HG02970 (cell line): Measurements from ENCODE around the gene MLX.
A peak's percentile ranks its signal among the peaks of the same experiment; 100 is the strongest.
"Not testable (repeated sequence)": the region's sequence is repeated elsewhere in the genome, so short reads cannot be mapped to it uniquely, and the experiment has no call there.

Experiments used
- ATAC-seq: cut with Tn5 transposase; IDR thresholded peaks from one replicate; pipeline ENCODE4 v1.9.1; 2021; ENCODE audit warnings: mild to moderate bottlenecking, moderate library complexity, moderate number of reproducible peaks; ENCODE audit not compliant: unreplicated experiment, low FRiP score

The MLX gene

DNA sequence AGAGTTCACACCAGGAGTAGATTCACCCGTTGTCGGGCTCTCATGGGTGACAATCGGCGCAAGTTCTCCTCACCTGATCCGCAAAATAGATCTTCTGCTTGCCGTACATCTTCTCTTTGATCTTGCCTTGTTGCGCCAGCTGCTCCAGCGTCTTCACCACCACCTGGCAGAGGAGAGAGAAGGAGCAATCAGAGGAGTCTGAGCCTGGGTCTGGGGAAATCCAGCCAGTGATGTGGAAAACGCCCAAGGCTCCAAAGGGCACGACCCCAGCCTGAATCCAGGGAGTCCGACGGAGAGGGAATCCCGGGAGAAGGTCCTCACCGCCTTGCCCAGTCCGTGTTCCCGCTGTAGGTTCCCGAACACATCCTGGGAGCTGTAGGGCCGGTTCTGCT lies 10.2 kb downstream of the MLX start:
- ATAC-seq: no peak

DNA sequence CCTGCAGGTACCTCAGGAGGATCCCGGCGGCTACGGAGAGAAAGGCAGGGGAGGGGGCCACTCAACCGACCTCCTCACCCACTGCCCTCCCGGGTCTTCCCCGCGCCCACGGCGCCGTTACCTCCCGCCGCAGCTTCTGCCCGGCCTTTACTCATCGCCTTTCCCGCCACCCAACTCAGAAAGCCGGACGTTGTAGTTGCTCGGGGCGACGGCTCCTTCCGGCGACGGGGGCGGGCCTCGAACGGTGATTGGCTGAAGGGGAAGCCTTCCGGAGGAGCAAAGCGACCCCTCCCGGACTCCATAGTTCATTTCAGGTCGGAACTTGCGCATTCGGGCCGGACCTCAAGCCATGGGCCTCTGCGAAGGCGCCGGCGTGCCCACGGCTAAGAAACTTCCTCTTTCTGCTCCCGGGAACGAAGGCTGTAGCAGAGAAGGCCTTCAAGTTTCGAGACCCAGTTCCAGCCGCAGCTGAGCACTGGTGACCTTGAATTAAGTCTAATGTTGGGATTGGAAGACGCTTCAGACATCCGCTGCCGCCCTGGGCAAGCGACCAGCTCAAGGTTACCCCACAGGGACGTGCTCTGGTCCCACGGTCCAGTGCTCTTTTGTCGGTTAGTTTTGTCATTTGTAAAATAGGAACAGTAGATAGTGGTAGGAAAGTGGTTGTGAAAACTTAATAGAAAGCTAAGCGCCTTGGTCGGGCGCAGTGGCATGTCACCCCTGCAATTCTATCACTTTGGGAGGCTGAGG lies 10.8 kb downstream of the MLX start, which contains the start of gene PSMC3IP:
Gene PSMC3IP, minus strand, starts transcription at position 198 of the 750 bp plus-strand sequence. Its CDS starts 43 bp downstream, at position 155.
- peak; percentile 62 for ATAC-seq

DNA sequence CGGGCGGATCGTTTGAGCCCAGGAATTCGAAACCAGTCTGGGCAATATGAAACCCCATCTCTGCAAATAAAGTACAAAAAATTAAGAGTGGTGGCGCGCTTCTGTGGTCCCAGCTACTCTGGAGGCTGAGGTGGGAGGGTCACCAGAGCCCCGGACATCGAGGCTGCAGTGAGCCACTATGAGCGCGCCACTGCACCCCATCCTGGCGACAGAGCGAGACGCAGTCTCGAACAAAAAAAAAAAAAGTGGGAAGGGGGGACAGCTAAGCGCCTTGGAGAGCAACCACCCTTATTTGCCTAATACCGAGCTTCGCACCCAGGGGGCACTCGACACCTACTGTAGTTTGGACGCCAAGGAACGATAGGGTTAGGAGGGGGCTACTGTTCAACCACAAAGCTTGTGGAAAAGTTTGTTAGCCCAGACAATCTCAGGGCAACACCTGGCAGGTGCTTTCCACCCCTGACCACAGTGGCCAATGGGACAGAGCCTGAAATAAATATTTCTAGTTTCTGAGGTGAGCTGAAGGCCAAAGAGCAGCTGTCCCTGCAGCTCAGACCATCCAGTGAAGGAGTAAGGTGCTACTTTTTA lies 11.5 kb downstream of the MLX start:
- ATAC-seq: peak; percentile 46

DNA sequence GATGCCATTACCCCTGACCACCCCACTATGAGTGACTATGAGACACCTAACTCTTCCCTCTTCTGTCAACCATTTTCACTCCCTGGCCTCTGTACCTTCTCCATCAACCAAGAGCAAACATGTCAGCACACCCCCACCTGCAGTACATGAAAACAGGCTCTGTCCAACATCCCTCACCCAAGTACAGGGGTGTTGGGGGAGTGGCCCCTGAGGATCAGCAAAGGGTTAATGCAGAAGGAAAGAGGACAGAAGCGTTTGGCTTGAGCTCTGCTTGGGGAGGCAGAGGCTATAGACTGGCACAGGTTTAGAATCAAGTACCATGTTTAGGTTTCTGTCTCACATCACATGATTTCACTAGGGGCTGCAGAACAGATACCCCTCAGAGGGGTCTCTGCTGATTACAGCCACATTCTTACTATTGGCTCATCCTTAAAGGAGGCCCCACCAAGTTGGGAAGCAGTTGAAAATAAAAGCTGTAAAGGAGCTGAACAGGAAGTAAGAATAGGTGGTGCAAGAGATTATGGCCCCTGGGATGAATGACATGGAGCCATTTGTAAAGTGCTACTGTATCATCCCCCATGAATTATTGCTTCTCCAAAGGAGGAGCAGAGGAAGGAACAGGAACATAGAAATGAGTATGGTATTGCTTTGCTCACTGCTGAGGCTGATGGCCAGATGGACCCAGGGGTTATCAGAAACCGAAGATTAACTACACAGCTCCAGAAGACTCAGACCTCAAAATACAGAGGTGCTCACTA lies 13.1 kb downstream of the MLX start:
- no peak for ATAC-seq

DNA sequence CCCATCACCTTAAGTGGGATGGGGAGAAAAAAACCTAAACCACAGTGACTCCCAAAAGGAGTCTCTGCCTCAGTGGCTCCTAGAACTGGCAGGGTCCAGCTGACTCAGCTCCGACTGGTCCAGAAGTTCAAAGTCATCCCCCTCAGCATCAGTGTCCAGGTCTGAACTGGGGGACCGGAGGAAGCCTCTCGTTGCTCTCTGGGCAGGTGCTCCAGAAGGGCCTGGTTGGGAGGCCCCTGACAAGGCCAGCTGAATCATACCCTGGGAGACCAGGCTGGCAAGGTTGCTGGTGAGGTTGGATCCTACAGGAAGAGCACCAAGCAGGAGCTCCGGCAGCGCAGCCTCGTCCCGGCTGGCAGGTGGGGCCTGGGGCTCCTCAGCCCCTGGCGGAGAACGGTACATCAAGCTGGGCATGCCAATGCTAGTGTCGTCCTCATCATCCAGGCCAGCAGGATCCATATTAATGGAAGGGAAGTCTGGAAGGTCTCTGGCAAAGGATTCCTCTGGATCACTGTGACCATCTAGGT lies 14.9 kb downstream of the MLX start:
- ATAC-seq: no peak

DNA sequence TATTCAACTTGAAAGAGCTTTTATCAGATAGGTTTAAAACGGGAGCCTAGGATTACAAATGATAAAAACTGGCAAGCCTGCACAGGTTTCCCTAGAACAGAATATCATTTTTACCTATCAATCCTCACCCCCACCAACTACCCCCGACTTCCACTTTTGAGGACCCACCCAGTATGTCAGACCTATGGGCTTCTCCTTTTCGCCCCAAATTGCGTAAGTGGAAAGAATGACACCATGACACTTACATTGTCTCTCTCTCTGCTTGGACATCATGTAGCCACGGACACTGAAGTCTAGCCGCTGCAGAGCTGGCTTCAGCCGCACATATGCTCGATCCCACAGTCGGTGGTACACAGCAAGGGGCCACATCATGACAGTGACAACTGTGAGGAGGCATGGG lies 18.0 kb downstream of the MLX start:
- ATAC-seq: no peak

DNA sequence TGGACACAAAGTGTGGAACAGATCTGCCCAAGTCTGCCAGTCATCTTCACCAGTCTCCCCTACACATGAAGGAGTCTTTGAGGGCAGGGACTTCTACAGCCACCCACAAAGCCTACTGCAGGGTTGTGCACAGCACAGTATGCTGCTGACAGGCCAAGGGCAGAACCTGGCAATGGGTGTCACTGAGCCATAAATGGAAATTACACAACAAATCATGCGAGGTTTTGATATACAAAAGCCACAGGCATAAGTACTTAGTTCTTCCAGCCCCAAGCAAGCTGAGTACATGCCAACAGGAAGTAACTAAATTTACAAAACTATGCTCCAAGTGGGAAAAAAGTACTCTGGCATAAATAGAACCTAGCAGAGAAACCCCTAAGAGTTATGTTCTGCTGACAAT lies 18.5 kb downstream of the MLX start:
- no peak for ATAC-seq

DNA sequence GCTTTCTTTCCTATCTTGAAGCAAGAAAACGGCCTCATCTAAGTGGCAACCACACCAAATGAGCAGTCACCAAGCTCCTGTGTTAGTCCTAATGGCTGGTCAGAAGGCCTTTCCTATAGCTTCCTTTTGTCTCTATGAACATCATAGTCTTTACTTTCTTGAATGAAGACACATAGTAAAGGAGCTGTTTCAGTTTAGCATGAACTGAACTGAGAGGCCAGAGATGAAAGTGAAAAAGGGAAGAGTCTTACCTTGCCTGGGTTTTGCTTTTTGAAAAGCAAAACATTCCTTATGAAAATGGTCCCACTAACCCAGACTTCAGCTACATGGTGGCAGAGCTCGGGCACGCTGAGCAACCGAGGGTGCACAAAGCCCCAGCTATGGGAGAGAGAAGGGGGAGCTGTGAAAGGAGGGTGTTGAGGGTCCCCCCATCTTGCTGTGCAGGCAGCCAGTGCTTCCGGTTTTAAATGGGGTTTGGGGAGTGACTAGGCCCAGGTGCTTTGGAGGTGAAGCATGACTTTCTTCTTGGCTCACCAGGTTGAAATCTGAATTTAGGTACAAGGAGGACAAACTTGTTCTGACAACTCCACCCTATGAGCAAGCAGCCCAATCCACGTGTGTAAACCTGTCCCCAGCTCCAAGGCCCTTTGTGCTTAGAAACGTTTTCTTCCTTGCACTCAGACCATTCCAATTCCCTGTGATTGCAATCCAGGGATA lies 19.8 kb downstream of the MLX start:
- ATAC-seq: no peak

DNA sequence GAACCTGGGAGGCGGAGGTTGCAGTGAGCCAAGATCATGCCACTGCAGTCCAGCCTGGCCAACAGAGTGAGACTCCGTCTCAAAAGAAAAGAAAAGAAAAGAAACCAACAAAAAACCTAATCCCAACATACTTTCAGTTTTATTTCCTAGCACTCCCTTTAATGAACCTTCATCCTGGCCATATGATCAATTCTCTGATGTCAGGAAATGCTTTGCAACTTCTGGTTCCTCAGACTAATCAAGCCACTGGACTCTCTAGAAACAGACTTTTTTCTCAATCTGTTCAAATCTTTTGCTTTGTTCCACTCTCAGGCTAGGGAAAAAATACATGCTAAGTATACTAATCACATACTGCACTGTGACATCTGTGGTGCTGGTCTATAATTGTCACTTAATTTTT lies 24.0 kb downstream of the MLX start:
- no peak for ATAC-seq

DNA sequence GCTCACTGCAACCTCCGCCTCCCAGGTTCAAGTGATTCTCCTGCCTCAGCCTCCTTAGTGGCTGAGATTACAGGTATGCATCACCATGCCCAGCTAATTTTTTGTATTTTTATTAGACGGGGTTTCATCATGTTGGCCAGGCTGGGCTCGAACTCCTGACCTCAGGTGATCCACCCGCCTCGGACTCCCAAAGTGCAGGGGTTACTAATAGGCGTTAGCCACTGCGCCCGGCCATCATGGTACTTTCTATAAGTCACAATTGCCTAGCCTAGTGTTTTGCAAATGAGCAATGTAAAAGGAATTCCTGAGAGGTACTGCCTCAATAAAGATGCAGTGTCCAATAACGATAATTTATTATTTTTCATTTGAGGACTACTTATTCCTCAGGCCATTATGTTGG lies 24.5 kb downstream of the MLX start:
- no peak for ATAC-seq

DNA sequence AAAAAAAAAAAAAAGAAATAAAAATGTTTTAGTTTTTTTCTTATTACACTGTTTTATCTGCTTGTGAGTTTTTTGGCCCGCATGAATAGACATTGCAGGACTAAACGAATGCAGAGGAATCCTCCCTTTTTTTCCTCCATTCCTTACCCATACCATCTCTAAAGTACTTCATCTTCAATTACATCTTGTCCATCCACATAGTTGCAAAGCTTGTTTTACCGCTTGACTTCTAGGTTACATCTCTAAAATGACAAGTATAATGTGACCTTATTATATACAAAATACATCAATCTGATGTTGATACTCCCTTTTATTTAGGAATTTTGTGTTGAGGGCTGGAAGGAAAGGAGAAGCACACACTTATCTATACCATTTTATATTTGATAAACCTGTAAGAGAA lies 29.5 kb downstream of the MLX start:
- no peak for ATAC-seq

DNA sequence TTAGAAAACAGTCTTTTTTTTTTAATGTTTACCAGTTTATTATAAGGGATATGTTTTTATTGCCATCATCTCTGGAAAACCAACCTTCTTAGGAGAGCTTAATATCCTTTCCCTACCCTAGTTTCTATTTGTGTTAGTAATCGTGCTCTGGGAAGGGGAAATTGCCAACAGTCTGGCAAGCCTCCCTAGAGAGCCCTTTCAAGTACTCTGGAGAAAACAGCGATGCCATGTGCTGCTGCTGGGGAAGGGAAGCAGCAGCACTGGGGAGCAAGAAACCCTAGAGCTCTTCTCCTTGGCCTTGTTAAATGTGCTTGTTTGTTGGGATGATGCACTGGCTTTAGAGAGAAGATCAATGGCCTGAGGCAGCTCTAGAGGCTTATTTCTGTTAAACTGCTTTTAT lies 32.0 kb downstream of the MLX start:
- ATAC-seq: no peak

DNA sequence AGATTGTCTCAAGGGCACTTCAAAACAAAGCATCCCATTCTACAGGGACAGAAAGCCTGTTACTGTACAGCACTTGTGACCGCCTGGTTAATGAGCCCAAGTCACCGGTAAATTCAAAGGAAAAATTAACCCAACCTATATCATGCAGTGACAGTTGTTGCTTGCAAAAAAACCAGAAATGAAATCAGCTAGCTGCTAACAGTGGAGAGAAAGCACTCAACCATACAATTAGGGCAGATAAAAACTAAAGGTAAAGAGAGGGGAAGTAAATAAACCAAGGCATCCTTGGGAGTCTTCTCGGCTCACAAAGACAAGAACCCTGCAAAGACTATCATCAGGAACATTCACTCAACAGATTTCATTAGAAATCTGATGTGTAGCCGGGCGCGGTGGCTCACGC lies 36.4 kb downstream of the MLX start:
- ATAC-seq: no peak

DNA sequence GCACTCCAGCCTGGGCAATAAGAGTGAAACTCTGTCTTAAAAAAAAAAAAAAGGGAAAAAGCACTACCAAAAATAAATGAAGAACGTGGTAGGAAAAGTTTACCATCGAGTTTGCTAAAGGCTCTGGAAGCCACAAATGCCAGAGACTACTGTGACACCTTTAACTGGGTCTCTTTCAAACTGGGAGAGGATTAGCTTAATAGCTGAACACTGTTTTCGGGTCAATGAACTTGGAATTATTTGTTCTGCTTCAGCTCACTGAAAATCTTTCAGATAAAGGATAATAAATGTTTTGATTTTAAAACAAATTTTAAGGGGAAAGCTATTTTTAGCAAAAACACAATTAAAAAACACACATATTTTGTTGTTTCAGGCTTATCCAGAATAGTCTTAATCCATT lies 40.9 kb downstream of the MLX start:
- no peak for ATAC-seq

DNA sequence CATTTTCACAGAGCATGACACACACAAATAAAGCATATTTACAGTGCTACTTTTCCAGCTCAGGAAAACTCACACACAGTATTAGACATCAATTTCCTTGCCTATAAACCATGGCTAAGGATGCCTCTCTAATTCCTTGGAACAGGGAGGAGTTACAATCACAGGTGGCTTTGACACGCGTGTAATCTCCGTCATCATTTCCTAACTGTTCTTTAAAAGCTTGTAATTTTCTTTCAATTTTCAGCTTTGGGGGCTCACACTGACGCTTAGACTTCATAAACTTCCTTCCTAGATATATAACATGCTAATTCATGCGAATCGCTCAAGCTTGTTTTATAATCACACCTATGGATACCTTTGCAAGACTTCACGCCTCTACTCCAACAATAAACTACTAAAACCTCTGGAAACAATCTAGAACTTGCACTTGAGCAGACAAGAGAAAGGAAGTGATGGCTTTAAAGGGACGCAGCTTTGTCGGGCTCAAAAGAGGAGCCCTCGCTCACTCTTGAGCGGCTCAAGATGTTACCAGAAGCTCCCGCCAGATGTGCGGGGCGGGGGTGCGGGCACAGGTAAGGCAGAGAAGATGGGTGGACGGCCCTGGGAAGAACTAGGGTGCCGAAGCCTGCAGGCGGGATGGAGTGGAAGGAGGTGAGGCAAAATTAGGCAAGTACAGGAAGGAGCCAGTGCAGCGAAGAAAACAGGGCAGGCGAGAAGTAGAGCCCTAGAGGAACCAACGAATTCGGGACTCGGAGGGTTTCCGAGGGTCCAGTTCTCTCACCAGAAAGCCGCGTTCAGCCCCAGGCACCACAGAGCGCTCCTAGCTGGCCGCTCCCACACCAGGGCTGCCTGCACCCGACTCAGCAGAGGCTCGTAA lies 41.6 kb downstream of the MLX start:
- peak; percentile 29 for ATAC-seq

DNA sequence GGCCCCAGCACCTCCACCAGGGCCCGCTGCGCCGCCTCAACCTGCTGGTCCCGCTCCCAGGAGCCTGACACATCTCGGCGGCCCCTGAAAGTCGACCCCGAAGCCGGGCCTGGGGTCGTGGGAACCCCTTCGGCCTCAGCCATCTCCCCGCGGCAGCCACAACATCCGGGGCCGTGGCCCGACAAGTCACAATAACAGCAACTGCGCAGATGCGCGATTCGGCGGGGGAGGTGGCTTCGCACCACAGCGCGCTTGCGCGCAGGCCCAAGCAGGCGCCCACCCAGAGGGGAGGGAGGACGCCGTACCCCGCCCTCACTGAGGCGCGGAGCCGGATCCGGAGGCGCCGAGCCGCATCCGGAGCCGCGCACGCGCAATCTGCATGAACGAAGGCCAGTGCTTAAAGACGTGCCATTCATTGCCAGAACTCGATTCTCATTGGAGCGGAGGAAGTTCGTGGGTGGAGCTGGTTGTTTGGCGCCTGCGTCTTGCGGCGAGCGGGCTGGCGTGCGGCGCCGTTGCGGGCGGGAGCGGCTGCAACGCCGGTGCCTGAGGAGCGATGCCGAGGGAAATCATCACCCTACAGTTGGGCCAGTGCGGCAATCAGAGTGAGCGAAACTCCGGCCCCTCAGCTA lies 42.4 kb downstream of the MLX start, which contains the start of the genes RETREG3 and TUBG1:
Gene RETREG3, minus strand, starts transcription at position 193 of the 632 bp plus-strand sequence. Its CDS starts 50 bp downstream, at position 143.
Gene TUBG1, plus strand, starts transcription at position 502 of the 632 bp plus-strand sequence. Its CDS starts 55 bp downstream, at position 557.
- peak; percentile 96 for ATAC-seq

DNA sequence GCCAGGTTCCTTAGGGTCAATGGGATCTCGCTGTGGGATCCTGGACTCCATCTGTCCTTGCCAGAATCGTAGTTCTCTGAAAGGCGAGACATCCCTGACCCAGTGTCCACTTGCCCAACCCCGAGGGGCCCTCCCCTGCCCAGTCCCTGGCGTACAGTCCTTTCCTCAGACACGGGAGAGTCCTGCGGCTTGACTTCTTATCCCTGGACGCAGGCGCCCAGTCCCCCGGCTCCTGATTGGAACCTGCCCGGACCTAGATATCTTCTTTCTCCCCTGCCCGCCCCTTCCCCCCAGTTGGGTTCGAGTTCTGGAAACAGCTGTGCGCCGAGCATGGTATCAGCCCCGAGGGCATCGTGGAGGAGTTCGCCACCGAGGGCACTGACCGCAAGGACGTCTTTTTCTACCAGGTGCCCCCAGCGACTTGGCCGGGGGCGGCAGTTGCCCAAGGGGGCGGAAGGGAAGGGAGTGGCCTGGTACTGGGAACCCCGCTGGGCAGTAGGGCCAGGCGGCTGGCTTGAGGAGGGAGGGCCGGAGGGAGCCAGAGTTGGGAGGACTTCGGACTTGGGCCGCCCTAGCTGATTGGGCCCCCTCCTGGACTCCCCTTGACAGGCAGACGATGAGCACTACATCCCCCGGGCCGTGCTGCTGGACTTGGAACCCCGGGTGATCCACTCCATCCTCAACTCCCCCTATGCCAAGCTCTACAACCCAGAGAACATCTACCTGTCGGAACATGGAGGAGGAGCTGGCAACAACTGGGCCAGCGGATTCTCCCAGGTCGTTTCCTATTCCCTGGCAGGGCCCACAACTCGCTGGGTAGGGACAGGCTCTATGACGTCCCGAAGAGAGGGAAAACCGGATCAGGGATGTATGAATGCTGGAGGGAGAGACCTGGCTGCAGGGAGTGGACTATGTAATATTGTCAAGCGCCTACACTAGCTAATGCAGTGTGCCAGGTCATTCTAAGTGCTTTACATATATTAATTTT lies 43.2 kb downstream of the MLX start:
- ATAC-seq: not testable (repeated sequence)

DNA sequence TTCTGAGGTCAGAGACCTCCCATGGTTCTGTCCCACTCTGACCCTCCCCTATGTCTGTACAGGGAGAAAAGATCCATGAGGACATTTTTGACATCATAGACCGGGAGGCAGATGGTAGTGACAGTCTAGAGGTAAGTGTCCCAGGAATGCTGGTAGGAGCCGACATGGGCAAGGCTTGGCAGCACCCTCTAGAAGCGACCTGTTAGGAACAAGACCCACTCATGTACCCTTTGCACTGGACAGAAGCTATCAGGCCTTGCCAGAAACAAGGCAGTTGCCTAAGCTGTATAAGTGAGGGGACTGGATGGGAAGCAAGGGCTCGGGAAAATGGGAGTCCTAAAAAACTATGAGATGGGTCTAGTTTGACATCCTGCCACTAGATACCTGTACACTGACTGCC lies 45.1 kb downstream of the MLX start:
- no peak for ATAC-seq
